LoVo (cell line): ENCODE data around the gene ZNF837.
"Not testable (repeated sequence)": the region's sequence is repeated elsewhere in the genome, so short reads cannot be mapped to it uniquely, and the experiment has no call there.

Experiments
- DNase-seq: peaks from one replicate; pipeline ENCODE4 v3.0.0-alpha.2; 2016; ENCODE audit warnings: low spot score

The ZNF837 gene

DNA sequence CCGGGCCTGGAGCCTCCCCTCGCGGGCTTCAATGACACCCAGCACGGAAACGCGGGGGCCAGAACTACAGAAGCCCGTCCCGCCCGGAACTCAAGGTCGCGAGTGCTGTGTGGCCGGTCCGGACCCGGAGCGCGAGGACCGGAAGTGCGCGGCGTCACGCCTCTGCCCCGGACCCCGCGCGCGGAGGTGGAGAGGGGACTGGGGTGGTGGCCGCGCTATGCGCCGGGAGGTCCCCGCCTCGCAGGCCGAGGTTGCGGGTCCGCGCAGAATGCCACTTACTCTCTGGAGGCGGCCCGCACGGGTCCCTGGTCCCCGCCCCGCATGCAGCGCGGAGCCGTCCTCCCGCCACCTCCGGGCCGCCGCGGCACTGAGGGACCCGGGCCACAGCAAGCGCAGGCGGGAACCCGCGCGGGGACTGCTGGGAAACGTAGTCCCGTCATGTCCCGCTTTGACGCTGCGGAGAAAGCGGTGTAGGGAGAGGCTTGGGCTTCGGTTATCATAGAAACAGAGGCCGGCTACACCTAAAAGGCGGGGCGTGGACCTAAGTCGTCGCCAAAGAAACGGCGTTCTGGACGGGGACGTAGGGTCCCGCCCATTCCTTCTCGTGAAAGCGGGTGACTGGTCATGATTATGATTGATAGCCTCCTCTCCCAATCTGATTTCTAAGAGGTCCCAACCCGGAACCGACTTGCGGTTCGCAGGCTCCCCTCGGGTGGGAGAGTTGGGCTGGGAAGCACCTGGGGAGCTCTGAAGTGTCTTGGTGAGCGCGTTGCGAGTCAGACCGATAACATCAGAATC is at the start of gene ZNF837:
ZNF837 (minus strand) TSS at position 369 of the 798 bp plus-strand sequence. CDS start 11,698 bp downstream, outside the sequence.
- peak; percentile 100 for DNase-seq

DNA sequence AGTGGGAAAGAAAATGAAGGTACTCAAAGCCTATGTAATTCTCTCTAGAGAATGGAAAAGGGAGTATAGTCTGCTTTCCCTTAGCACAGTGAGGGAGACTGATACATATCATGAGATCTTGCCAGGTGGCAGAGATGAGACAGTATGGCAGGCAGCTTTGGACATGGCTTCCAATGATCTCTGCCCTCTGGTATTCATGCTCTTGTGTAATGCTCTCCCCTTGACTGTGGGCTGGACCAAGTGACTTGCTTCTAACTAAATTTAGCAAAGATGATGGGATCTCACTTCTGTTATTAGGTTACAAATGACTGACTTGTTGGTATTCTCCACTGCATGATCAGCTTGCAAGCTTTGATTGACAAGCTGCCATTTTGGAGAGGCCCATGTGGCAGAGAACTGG is 48.9 kb upstream of the ZNF837 start:
- DNase-seq, result no peak

DNA sequence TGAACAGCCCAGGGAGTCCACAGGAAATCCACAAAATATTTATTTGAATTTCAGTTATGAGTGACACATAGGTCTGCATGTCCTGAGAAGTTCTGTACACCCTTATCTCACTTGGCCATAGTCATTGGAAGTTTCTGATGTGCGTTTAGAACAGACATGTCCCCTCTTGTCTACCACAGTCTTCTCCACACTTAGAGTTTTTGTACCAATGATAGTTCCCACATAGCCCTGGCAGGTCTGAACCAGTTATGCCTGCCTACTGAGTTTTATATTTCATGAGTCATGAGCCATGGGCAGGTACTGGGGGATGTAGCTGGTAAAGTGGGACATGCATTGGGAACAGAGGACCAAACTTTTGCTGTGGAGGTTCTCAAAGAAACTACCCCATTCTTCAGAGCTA is 47.8 kb upstream of the ZNF837 start:
- DNase-seq, result no peak

DNA sequence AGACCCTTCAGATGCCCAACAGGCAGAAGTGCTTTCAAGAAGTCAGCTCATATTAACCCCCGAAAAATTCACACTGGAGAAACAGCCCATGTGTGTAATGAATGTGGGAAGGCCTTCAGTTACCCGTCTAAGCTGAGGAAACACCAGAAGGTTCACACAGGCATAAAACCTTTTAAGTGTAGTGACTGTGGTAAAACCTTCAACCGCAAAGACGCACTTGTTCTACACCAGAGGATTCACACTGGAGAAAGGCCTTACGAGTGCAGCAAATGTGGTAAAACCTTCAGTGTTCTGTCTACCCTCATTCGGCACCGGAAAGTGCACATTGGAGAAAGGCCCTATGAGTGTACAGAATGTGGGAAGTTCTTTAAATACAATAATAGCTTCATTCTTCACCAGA is 36.2 kb upstream of the ZNF837 start:
- DNase-seq, result no peak

DNA sequence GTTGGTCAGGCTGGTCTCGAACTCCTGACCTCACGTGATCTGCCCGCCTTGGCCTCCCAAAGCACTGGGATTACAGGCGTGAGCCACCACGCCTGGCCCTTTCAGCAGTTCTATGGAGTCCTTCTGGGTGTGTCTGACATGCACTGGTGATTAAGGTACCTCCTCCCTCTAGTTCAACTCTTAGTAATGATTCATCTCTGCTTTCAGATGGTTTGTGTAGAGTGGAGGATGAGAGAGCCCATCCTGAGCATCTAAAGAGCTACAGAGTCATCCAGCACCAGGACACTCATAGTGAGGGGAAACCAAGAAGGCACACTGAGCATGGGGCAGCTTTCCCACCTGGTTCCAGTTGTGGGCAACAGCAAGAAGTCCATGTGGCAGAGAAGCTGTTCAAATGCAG is 35.8 kb upstream of the ZNF837 start:
- no peak for DNase-seq

DNA sequence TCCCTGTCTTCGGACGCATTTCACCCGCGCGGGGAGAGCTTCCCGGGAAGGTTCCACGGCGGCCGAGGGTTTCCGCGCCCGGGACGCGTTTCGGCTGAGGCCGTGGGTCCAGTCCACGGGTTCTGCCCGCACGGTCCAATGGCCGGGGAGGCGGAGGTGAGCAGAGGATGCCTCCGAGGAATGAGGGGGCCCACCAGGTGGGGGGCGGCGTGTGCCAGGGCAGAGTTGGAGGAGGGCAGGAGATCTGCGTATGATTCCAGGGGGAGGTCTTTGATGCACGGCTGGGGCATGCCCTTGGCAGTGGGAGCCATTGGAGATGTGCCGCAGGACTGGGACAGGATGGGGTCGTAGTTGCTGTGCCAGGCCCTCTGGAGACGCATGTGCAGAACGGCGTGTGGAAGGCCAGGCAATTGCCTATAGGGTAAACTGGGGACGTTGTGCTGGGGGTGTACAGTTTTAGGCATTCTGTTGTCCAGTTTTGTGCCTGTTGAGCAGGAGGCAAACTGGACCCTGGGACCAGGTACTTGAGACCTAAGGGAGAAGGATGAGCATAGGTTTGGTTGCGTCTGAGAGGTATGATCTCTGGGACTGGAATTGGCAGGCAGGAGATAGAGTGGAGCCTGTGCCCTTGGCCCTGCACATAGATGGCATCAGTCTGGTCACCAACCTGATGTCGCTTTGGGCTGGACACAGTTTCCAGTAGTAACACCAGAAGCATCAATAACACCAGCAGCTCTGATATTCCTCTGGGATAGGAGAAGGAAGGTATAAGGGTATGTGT is 28.4 kb upstream of the ZNF837 start:
- DNase-seq, result peak; percentile 50

DNA sequence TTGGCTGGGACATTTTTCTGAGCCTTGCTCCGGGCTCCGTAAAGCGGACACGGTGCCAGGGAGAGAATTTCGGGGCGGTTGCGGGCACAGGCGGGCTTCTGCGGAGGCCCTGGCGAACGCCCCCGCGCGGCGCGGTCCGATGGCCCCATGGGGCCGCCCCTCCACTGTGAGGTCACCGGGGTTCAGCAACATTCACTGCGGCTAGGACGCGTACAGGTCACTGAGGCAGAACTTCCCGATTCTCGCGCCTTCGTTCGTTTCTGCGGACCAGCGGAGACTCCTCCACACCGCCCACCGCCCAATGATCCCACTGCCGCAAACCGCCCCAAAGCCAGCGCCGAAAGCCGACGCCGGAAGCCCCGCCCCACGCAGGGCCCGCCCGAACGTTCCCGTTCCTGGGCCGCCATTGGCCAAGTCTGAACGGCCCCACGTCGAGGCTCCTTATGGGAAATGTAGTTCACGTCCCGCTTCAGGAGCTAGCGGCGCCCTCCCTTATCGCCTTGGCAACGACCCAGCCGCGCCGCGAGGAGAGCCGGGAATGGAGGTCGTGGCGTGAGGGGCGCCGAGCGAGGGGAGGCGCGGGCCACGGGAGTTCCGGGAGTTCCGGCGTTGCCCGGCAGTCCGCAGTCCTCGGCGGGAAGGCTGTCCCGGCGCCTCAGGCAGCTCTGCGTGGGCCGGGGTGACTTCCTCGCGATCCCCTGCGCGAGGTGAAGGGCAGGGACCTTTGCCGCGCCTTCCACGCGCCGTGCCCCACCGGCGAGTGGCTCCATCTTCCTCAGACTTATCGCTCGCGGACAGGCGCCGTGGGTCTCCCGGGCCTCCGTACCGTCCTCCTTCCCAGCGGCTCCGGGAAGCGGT is 27.6 kb upstream of the ZNF837 start, which contains the start of gene ZNF584:
ZNF584 (plus strand) TSS at position 498 of the 858 bp plus-strand sequence. CDS start 499 bp downstream, outside the sequence.
- DNase-seq, result peak; percentile 94

DNA sequence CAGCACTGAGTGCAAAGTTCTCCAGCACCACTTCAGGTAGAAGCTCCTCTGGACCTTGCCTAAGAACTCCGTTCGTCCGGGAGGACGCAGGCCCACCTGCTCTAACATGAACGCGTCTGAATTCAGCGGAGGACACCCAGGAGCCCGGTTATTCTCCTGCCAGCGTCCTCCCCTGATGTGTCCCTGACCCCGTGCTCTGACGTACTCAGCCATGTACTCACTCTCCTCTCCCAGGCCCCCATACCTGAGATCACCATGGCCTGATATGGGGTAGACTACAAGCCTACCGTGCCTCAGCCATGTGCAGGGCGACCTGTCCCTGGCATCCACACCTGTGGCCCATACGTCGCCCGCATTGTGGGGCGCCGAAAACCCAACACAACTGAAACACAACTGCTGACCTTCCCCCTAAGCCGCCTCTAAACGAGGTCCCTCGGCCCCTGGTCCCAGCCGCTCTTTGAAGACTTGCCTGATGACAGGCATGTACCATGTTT is 26.9 kb upstream of the ZNF837 start:
- DNase-seq, result no peak

DNA sequence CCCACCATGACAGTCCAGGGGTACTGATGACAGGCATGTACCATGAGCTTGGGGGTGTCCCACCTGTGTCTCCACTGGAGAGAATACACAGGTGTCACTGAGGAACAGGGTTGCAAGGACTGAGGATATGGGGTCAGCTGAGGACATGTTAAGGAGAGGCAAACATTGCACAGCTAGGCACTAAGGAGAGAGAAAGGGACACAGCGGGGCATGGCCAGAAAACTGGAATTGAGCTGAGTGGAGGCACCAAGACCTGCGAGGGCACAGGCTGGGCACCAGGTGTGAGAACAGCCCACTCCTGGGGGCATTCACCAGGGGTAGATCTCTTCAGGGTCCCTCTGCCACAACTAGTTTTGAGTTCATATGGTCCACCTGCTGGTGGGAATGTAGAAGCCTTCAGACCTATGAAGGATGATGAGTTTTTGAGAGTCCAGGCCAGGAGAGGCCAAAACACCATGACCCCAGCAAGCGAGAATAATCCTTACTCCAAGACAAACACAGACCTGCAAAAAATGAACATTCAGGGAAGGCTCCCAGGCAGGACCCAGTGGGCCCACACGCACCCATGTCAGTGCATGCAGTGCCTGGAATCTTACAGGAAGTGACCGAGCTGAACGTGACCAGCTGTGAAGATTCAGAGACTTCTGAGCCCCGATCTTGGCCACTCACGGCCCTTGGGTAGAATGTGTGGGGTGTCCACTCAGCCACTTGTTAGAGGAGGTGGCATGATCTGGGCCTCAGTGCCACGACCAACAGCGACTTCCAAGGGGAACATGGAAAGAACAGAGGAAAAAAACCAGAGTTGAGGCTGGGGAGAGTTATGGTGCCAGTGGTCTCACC is 26.2 kb upstream of the ZNF837 start:
- no peak for DNase-seq

DNA sequence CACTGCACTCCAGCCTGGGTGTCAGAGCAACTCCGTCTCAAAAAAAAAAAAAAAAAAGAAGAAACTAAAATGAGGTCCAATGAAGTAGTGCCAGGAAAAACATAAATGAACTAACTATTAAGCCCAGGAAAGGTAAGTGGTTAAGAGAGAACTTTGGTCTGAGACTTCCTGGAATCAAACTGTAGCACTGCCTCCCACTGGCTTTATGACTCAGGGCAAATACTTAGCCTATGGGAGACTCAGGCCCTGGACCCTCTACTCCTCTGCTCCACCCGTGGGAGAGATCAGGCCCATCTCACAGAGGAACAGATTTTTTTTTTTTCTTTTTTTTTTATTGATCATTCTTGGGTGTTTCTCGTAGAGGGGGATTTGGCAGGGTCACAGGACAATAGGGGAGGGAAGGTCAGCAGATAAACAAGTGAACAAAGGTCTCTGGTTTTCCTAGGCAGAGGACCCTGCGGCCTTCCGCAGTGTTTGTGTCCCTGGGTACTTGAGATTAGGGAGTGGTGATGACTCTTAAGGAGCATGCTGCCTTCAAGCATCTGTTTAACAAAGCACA is 23.2 kb upstream of the ZNF837 start:
- not testable (repeated sequence) for DNase-seq

DNA sequence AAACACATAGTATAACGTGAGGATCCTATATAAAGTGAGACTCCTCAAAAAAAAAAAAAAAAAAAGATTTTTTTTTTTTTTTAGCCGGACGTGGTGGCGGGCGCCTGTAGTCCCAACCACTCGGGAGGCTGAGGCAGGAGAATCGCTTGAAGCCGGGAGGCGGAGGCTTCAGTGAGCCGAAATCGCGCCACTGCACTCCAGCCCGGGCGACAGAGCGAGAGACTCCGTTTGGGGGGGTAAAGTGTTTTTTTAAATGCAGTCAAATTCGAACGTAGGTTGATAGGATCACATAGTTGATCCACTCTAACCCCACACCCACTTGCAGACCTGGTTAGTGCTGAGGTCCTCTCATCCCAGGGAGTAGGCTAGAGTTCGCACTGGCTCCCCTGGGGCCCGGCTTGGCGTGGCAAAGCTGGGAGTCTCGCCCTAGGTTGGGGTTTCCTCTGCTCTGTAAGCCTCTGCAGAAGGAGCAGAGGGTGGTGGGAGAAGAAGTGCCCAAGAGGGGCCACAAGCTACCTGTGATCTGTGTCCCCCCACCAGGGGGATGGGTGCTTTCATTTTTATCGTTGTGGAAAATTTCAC is 21.1 kb upstream of the ZNF837 start:
- DNase-seq, result no peak

DNA sequence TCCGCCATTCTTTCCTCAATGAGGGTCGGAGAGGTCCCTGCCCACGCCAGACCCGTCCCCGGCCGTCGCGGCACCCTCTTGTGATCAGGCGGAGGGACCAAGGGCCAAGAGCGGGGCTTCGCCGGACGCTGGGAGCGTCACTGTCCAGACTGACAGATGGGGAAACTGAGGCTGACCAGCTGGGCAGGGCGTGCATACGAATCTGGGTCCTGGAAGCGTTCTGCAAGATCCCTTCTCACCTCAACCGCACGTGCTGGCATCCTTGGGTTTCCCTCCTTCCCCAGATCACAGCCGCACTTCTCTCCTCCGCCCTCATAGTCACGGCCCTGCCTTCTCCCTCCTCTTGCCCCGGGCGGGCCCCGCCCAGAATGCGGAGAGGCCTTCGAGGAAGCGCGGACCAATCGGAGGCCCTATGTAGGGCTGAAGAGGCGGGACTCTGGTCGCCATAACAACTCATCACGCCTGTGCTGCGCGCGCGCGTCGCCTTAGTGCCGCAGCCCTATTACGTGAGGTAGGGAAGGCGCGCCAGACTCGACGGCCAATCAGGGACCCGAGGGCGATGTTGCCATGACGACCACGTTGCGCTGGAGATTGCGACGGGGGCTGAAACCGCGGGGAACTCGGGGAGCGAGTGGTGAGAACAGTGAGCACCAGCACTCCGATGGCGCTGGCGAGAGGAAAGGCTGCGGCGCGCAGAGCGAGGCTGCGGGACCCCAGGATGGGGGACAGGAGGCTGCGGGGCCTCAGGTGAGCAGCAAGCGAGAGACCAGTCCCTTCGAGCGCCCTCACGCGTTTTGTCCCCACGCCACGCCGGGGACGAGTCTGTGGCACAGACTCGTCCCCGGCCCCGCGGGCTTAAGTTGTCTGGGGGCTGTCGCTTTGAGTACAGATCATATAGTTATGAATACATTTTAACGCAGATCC is 20.3 kb upstream of the ZNF837 start:
- peak; percentile 99 for DNase-seq

DNA sequence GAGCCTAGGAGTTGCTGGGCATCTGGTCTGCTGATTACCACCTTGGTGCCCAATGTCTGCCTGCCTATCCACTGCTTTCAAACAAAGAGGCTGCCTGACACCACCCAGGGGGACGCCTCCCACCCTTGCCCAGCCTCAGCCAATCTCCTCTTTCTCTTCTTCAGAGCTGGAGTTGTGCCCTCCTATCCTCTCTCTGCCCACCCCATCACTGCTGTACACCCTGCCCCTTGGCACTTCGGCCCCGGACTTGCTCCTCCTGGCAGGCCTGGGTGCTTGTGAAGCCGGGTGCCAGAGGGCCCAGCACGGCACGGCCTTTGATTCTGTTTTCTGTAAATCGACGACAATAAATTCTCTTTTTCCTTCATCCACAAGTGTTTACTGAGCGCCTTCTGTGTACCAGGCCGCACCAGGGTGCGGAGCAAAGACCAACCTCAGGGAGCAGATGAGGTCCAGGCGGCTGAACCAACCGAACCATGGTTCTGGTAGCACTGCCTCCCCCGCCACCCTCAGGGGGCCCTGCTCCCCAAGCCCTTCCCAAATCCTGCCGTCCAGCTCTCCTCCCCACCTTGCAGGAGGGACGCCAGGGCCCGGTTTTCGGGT is 19.6 kb upstream of the ZNF837 start:
- DNase-seq, result no peak

DNA sequence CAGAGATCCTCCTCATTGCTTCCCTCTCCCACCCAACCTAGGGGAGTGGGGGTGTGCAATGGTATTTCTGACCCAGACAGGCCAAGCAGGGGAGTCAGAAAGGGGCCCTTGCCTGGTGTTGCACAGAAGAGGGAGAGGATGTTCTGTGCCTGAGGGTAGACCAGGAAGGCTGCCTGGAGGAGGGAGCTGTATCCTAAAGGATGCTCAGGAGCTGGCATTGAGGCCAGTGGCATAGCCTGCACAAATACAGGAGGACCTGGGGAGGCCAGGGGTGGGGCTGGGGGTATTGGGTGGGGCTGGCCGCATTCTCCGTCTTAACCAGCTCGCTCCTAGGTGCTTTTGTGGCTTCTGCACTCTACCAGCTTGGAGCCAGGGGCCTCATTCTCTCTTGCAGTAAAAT is 19.1 kb upstream of the ZNF837 start:
- DNase-seq, result no peak

DNA sequence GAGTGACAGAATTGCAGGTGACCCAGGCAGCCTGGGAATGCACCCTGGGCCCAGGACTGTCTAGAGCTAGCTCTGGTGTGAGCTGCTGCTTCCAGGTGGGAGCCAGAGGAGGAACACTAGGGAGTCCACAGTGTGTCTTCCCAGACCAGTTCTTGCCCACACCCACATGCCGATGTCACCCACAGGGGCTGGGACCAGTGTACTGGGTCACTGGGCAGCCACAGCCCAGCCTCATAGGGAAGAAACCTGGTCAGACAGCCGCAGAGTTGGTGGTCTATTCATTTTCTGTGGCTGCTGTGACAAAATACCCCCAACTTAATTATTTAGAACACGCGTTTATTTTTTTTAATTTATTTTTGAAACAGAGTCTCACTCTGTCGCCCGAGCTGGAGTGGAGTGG is 17.7 kb upstream of the ZNF837 start:
- DNase-seq, result no peak

DNA sequence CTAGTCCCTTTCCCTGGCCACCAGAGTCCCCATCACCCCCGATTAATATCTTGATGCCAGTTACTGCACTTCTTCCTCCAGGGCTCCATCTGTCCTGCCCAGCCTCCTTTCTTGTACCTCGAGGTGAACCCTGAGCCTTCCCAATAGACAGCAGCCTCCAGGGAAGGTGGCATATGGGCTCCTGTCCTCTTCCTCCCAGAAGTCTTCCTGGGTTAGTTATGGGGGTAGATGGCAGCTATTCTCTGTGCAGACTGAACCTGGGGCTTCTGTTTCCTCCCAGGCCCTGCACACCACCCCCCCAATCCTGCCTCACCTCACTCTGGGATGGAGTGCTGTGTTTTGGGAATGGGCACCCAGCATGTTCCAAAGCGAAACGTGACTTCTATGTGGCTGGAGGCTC is 17.3 kb upstream of the ZNF837 start:
- DNase-seq, result no peak

DNA sequence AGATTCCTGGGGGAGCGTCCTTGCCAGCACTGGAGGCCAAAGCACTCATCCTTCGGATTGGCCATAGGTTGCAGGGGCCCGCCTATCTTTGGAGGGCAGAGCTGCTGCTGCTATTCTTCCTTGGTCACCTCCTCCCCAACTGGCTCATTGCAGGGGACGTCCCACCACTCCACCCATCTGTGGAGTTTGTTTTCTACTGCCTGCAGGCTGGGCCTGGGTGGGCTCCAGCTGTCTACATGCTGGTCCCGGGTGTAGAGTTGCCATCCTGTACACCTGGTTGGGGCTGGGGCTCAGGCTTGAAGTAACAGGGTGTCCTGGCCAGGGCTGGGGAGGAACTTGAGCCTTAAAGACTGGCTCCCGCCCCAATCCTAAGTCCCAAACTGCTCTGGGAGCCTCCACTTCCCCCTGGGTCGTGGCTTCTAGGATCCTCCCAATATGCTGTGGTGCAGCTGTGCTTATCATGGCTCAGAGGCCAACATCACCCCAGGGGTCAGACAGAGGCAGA is 16.8 kb upstream of the ZNF837 start:
- DNase-seq, result no peak

DNA sequence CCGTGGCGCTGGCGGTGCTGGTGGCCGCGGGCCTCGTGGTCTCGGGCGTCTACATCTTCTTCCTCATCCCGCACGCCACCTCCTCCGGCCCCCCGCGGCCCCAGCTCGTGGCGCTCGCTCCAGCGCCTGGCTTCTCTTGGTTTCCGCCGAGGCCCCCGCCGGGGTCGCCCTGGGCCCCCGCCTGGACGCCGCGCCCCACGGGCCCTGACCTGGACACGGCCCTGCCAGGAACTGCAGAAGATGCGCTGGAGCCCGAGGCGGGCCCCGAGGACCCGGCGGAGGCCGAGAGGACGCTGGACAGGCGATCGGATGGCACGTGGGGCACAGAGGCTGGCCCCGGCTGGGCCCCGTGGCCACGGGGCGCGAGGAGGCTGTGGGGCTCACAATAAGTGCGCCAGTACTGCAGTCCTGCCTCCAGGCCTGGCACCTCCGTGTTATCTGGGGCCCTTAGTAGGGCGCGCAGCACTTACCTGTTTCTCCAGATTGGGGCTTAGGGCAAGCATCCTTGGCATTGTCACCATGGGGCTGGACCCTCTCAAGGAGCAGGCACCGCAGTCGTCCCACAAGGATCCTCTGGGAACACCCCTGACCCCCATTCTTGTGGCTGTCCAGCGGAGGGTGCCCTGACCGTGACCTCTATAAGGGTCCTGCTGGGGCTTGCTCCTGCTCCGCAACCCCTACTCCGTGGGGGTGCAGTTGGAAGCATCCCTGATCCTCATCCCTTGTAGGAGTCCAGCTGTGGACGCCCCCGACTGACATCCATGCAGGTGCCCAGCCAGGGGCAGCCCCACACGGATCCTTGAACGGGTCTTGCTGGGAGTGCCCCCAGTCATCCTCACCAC is 16.1 kb upstream of the ZNF837 start:
- DNase-seq, result no peak
